Fibroblast of mammary gland (primary cell): ENCODE results near the gene NELFE.

Experiments used
- DNase-seq: peaks from one replicate; pipeline ENCODE4 v3.0.0-alpha.2; 2010; ENCODE audit warnings: low read depth
- H3K4me3 ChIP-seq: 2 replicates; pipeline ENCODE4 v1.5.1; 2011; ENCODE audit warnings: low read depth, mild to moderate bottlenecking, low read length, moderate library complexity; ENCODE audit not compliant: control insufficient read depth
- TF ChIP-seq, protein P1 (sequence below): conservative IDR thresholded peaks from 2 replicates; pipeline ENCODE4 v1.5.1; 2011; ENCODE audit warnings: low read depth, low read length, inconsistent platforms; ENCODE audit not compliant: control insufficient read depth, insufficient read depth

Gene NELFE

DNA sequence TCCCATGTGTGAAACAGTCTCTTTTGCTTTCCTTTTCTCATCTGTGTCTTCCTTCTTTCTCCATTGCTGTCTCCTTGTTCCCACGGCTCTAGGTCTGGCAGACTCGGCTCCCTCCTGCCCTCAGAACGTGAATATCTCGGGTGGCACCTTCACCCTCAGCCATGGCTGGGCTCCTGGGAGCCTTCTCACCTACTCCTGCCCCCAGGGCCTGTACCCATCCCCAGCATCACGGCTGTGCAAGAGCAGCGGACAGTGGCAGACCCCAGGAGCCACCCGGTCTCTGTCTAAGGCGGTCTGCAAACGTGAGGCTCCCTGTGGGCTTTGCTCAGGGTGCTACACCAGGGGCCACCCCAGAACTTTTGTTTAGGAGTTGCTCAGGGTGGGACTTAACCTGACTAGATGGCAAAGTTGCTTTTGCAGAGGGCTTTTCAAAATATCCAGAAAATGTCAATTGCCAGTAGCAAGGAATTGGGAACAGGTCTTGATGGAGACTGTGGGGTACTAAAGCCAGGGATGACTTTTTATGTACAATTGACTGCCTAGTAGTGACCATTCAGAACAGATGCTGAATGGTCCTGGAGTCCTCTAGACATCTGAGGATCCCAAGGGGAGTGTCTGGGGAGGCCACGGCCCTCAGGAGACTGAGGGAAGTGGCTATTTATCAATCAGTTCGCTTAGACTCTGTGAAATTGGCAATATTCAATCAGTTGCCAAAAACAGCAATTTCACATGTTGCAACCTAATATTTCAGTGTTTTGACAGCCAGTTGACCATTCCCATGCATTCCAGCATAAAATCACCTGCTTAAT, 30.7 kb downstream of the NELFE start:
- H3K4me3 ChIP-seq: no peak overlapping the region
- TF ChIP-seq, protein P1, sequence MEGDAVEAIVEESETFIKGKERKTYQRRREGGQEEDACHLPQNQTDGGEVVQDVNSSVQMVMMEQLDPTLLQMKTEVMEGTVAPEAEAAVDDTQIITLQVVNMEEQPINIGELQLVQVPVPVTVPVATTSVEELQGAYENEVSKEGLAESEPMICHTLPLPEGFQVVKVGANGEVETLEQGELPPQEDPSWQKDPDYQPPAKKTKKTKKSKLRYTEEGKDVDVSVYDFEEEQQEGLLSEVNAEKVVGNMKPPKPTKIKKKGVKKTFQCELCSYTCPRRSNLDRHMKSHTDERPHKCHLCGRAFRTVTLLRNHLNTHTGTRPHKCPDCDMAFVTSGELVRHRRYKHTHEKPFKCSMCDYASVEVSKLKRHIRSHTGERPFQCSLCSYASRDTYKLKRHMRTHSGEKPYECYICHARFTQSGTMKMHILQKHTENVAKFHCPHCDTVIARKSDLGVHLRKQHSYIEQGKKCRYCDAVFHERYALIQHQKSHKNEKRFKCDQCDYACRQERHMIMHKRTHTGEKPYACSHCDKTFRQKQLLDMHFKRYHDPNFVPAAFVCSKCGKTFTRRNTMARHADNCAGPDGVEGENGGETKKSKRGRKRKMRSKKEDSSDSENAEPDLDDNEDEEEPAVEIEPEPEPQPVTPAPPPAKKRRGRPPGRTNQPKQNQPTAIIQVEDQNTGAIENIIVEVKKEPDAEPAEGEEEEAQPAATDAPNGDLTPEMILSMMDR: no peak
- DNase-seq: no peak

DNA sequence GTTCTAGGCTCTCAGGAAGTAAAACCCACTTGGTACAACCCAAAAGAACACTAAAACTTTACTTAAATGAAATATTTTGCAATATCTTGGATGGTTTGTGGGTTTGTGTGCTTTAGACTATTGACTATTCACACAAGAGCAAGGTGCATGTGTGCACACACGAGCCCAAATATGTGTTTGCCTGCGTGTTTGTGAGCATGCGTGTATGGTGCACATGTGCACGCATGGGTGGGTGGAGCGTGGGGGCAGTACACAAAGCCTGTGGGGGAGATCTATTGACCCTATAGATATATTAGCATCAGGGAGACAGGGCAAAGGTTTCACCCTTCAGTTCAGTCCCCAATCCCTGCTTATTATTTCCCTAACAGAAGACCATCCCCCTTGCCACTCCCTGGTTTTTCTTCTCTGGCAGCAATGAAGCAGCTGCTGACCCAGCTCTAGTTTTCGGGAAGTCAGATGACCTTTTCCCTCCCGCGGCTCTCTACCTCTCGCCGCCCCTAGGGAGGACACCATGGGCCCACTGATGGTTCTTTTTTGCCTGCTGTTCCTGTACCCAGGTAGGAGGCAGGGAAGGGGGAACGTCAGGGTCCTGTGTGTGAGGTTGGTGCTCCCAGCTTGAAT, 31.4 kb downstream of the NELFE start, which contains the start of gene C2:
C2 (plus strand) TSS at position 476 of the 621 bp plus-strand sequence; CDS start at position 512, 36 bp downstream.
- DNase-seq: no peak
- no peak within 1 kb of the TSS for H3K4me3 ChIP-seq
- TF ChIP-seq, protein P1: no peak

DNA sequence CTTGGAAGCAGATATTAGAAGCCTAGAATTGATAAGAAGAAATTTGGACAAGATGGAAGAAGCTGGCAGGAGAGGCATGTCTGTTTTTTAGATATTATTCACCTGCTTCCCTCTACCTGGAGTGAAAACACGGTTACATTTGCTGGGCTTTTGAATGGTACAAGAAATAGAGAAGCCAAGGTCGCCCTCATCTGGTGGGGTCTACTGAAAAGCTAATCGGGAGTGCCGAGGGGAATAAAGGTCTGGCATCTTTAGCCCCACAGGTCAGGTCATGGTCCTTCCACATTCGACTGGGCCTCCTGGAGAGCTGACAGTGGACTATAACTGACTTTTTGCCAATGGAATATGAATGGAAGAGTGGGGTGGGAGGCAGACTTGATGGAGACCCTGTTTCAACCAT, 35.8 kb downstream of the NELFE start:
- DNase-seq: peak; percentile 29
- no peak overlapping the region for H3K4me3 ChIP-seq
- TF ChIP-seq, protein P1: peak; percentile 17

- H3K4me3 ChIP-seq: no peak overlapping the region
- TF ChIP-seq, protein P1: no peak
- no peak for DNase-seq
These were observed 38.0 kb downstream of the NELFE start for GRCh38 chr6:31920811-31921210.

DNA sequence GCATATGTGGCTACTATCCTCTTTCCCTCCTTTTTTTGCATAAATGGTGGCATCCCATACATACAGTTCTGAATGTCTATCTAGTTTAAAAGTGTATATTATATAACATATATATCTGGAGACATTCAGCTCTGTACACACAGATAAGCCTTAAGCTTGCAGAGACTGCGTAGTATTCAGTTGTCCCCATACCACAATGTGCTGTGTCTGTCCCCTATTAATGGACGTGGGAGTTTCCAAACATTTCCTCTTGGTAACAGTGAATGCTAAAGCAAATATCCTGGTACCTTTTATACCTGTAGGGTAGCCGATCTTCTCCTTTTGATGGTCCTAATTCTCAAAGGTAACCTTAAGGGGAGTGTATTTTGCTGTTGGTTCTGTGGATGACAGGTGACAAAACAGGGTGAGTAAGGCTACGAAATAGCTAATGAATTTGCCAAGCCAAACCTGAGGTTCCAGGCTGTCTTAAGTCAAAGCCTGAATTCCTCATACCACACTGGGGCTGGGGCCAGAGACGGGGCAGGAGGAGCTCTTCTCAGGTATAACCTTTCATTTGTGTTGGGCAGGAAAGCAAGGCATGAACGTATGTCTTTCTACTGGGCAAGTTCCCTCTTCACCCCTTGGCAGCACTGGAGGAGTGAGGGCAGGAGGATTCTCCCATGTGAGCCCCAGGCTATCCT, 39.0 kb downstream of the NELFE start:
- no peak for DNase-seq
- H3K4me3 ChIP-seq: no peak overlapping the region
- TF ChIP-seq, protein P1: no peak

DNA sequence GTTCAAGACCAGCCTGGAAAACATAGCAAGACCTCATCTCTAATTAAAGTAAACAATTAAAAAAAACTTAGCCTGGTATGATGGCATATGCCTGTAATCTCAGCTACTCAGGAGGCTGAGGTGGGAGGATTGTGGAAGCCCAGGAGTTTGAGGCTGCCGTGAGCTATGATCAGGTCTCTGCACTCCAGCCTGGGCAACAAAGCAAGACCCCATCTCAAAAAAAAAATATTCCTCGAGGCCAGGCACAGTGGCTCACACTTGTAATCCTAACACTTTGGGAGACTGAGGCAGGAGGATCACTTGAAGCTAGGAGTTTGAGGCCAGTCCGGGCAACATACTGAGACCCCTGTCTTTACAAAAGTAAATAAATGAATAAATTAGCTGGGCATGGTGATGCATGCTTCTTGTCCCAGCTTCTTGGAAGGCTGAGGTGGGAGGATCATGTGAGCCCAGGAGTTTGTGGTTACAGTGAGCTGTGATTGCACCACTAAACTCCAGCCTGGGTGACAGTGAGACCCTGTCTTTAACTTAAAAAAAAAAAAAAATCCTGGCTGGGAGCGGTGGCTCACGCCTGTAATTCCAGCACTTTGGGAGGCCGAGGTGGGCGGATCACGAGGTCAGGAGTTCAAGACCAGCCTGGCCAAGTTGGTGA, 40.6 kb downstream of the NELFE start:
- no peak overlapping the region for H3K4me3 ChIP-seq
- TF ChIP-seq, protein P1: no peak
- DNase-seq: peak; percentile 38
